GM19455 (cell line): ENCODE results near the gene FEZ2.

Experiments
- ATAC-seq: cut with Tn5 transposase; IDR thresholded peaks from one replicate; pipeline ENCODE4 v1.9.1; 2021; ENCODE audit not compliant: unreplicated experiment

FEZ2 gene

GRCh38 chr2:36562973-36563532 lies 34.9 kb downstream of the FEZ2 start:
- no peak for ATAC-seq

- ATAC-seq: no peak
Observed at GRCh38 chr2:36562240-36562639, 35.7 kb downstream of the FEZ2 start.

- no peak for ATAC-seq
Observed at GRCh38 chr2:36561237-36561944, 36.6 kb downstream of the FEZ2 start.

- no peak for ATAC-seq
Observed at GRCh38 chr2:36560726-36561125, 37.2 kb downstream of the FEZ2 start.

GRCh38 chr2:36559221-36559942 lies 38.6 kb downstream of the FEZ2 start:
- ATAC-seq: no peak

GRCh38 chr2:36556842-36557241 lies 41.1 kb downstream of the FEZ2 start:
- ATAC-seq: no peak

GRCh38 chr2:36555789-36556188 lies 42.2 kb downstream of the FEZ2 start:
- ATAC-seq: no peak

GRCh38 chr2:36554531-36554930 lies 43.4 kb downstream of the FEZ2 start:
- ATAC-seq: no peak

- ATAC-seq: no peak
Observed at GRCh38 chr2:36553683-36554082, 44.3 kb downstream of the FEZ2 start.

GRCh38 chr2:36550006-36550405 lies 48.0 kb downstream of the FEZ2 start:
- ATAC-seq: no peak

- ATAC-seq: no peak
Observed at GRCh38 chr2:36549165-36549574, 48.8 kb downstream of the FEZ2 start.

GRCh38 chr2:36547906-36548305 lies 50.1 kb downstream of the FEZ2 start:
- no peak for ATAC-seq

GRCh38 chr2:36545871-36546416 lies 52.0 kb downstream of the FEZ2 start:
- ATAC-seq: no peak

GRCh38 chr2:36544638-36545338 lies 53.2 kb downstream of the FEZ2 start:
- no peak for ATAC-seq

GRCh38 chr2:36541891-36542595 lies 55.9 kb downstream of the FEZ2 start:
- ATAC-seq: no peak

- no peak for ATAC-seq
Observed at GRCh38 chr2:36540986-36541754, 56.8 kb downstream of the FEZ2 start.

- ATAC-seq: no peak
Observed at GRCh38 chr2:36539631-36540030, 58.3 kb downstream of the FEZ2 start.

GRCh38 chr2:36538335-36538734 lies 59.6 kb downstream of the FEZ2 start:
- ATAC-seq: no peak

- no peak for ATAC-seq
Observed at GRCh38 chr2:36536776-36537175, 61.2 kb downstream of the FEZ2 start.

GRCh38 chr2:36535099-36535498 lies 62.9 kb downstream of the FEZ2 start:
- ATAC-seq: no peak
